ENCODE measurements around the gene CCDC137.

Gene CCDC137

GRCh38 chr17:81682565-81683207, 16.1 kb downstream of the CCDC137 start:
- no peak for DNase-seq

DNA sequence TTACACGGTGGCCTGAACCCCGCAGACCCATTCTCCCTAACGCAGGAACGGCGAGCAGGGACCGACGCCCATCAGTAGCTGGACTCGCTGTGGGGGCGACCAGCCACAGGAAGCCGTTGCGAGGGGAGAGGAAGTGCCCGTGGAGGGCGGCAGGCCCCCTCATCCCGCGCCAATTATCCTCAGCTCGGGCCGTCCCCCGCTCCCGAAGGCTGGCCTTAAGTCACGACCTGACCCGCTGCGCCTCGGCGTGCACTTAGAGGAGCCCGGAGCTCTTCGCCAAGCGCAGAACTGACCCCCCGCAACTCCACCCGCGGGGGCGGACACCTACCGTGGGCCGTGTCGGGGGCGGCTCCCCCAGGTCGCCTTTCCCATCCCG, 16.7 kb downstream of the CCDC137 start:
- DNase-seq = peak in 4 of 51 donors; percentile 42 to 62 (median 52)

DNA sequence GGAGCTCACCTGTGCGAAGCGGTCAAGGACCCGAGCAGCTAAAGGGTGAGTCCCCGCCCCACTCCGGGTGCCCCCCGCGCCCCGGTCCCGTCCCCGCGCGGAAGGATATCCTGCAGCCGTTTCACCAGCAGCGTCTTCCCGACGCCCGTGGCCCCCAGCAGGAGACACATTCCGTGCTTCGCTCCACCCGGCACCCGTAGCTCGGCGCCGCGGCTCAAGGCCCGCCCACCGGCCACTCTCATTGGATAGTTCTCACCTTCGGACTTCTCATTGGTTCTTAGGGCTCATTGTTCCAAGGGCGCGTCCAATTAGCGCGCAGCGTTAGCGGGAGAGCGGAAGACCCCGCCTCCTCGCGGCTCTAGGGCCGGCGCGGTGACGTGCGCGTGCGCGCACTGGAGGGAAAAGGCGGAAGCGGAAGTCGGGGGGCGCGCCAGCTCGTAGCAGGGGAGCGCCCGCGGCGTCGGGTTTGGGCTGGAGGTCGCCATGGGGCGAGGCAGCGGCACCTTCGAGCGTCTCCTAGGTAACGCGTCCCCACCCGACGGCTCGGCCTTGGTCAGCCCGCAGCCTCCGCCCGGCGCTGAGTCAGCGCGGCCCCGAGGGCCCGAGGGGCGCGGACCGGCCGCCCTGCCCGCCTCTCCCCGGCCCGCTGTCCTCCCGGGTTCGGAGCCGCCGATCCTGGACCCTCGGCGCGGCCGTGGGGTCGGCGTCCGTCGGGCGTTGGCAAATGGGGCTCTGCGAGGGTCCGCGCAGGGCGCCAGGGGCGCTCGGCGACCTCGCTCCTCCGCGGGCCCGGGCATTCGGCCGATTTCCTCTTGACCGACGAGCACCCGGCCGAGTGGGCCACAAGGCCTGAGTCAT, 17.3 kb downstream of the CCDC137 start, which contains the start of the genes ARL16 and HGS:
TSS of gene ARL16 (minus strand) at position 214 of the 858 bp plus-strand sequence. CDS start at position 170, 44 bp downstream.
TSS of gene HGS (plus strand) at position 428 of the 858 bp plus-strand sequence. CDS start at position 484, 56 bp downstream.
- DNase-seq = peak; percentile 81 to 98 (median 95)

DNA sequence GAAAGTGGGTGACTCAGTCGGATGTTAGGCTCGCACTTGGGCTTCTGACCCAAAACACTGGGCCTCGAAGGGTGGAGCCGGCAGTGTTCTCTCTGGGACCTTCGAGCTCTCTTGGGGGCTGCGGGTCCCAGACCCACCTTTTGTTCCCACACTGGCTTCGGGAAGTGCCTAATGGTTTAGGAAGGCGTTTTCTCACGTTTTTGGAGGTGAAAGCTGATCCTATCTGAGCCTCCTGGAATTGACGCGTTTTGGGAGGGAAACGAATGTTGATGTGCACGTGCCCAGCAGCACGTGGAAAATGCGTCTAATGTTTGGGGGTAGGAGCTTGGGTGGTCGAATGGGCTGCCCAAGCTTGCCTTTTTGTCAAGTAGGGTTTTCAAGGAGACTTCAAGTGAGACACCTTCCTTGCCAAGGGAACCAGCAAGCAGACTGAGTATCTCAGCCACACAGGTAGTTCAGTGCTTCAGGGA, 17.9 kb downstream of the CCDC137 start:
- no peak for DNase-seq

GRCh38 chr17:81685108-81685507, 18.6 kb downstream of the CCDC137 start:
- DNase-seq = peak in 1 of 51 donors; percentile 62

DNA sequence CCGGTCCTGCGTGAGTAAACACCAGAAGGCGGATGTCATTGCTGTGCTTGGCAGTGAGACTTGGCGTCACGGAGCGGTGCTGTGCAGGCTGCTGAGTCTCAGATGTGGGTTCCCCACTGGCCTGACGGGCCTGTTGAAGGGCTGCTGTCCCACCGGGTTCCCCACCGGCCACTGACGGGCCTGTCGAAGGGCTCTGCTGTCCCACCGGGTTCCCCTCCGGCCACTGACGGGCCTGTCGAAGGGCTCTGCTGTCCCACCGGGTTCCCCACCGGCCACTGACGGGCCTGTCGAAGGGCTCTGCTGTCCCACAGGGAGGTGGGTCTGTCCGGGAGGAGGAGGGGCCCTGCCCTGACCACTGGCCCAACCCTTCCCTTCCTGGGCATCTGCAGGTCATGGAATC, 20.1 kb downstream of the CCDC137 start:
- DNase-seq = no peak

DNA sequence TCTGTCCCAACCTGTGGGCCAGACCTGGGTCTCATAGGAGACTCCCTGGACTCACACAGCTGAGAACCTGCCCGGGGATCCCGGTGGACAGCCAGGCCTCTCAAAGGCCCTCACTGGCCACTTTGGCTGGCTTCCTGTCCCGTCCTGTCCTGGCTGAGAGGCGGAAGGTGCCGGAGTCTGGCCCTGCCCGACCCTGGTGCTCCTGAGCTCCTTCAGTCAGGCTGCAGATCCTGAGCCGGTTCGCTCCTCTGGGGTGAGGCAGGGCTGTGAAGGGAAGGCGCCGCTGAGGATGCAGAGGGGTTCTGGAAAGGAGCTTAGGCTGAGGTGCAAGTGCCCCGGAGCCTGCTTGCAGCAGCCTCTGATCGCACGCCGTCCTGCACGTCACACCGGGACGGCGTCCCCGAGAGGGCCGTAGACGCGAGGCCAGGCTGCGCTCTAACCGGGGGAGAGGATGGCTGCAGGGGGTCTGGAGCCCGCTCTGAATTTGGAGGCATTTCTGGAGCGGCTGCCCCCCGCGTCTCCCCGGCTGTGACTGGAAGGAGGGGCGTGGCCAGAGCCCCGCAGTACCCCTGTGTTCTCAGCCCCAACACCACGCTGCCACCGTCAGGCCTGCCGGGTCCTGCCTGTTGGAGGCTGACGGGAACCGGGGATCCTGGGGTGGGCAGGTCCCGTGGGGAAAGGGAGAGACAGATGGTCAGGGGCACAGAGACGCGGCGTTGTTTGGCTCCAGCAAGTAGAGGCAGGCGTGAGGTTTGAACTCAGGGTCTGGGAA, 21.4 kb downstream of the CCDC137 start:
- DNase-seq = no peak

GRCh38 chr17:81688616-81689015, 22.1 kb downstream of the CCDC137 start:
- no peak for DNase-seq

GRCh38 chr17:81690066-81690465, 23.5 kb downstream of the CCDC137 start:
- DNase-seq = no peak

DNA sequence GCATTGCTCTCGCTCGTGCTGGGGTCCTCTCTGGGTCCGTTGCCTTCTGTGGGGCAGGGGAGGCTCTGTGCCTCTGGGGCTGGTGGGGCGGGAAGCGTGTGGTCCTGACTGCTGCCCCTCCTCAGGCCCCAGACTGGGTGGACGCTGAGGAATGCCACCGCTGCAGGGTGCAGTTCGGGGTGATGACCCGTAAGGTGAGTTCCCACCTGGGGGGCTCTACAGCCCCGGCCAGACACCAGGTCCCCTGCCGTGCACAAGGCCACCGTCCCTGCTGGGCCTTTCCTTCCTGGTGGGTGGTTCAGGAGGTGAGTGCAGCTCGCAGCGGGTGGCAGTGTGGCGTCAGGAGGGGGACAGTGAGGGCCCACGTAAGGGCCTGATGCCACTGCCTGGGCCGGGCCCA, 24.0 kb downstream of the CCDC137 start:
- no peak for DNase-seq

GRCh38 chr17:81691196-81691595, 24.7 kb downstream of the CCDC137 start:
- DNase-seq = no peak

- DNase-seq = no peak
These were observed 25.1 kb downstream of the CCDC137 start for GRCh38 chr17:81691608-81692007.

GRCh38 chr17:81693509-81694210, 27.1 kb downstream of the CCDC137 start:
- DNase-seq = no peak

- DNase-seq = no peak
These were observed 28.3 kb downstream of the CCDC137 start for GRCh38 chr17:81694810-81695209.

- no peak for DNase-seq
These were observed 28.7 kb downstream of the CCDC137 start for GRCh38 chr17:81695211-81695610.

GRCh38 chr17:81695801-81696200, 29.3 kb downstream of the CCDC137 start:
- DNase-seq = no peak

- DNase-seq = no peak
These were observed 29.8 kb downstream of the CCDC137 start for GRCh38 chr17:81696218-81696941.

DNA sequence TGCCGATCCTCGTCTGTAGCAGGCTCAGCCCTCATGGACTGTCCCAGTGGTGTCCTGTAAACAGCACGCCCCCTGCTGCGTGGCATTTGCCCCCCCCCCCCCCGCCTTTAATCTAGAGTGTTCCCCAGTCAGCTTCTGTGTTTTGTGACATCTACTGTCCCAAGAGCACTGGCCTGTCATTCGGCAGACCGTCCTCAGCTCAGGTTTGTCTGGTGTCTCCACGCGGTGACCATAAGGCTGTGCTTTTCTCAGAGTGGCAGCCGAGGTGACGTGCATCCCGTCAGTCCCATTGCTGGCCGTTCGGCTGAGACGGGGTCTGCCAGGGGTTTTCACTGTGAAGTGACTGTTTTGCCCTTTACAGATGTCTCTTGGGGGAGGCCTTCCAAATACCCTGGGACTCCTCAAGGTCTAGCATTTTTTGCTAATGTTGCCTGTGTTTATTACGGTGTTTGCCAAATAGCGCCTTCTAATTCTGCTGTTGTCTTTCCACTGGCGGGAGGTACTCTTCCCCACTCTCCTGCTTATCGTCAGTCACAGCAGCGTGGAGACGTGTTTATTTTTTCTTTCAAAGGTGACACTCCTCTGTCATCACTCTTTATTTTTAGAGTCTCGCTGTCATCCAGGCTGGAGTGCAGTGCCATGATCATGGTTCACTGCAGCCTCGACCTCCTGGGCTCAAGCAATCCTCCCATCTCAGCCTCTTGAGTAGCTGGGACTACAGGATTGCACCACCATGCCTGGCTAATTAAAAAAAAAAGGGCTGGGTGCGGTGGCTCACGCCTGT, 30.9 kb downstream of the CCDC137 start:
- DNase-seq = no peak

Data from hypothalamus (tissue), 51 donors.